Measurements from ENCODE around the gene OR4C6.

DNA sequence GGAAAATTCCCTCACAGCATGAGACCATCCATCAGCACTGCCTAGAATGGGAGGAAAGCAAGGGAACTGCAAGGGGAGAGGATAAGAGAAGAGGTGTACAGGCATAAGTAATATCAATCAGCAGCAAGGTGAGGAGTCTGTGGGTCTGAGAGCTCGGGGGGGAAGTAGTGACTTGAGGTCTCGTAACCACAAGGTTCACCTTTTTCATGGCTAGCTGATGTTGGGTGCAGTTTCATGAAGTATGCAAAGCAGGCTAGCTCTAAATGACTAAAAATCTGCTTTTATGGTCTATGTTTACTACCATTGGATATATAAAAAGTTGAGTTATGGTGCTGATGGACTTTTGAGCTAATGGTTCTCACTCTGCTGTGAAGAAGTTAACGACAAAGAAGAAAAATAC, 35.8 kb downstream of the OR4C6 start:
- TF ChIP-seq, protein P1, sequence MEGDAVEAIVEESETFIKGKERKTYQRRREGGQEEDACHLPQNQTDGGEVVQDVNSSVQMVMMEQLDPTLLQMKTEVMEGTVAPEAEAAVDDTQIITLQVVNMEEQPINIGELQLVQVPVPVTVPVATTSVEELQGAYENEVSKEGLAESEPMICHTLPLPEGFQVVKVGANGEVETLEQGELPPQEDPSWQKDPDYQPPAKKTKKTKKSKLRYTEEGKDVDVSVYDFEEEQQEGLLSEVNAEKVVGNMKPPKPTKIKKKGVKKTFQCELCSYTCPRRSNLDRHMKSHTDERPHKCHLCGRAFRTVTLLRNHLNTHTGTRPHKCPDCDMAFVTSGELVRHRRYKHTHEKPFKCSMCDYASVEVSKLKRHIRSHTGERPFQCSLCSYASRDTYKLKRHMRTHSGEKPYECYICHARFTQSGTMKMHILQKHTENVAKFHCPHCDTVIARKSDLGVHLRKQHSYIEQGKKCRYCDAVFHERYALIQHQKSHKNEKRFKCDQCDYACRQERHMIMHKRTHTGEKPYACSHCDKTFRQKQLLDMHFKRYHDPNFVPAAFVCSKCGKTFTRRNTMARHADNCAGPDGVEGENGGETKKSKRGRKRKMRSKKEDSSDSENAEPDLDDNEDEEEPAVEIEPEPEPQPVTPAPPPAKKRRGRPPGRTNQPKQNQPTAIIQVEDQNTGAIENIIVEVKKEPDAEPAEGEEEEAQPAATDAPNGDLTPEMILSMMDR (IDR thresholded peaks at IDR 0.05), result no peak
- TF ChIP-seq EZH2 (IDR thresholded peaks at IDR 0.05; ENCODE audit: borderline replicate concordance, insufficient read depth, low read depth, low read length, poor library complexity, severe bottlenecking), result no peak

Measured in B cell (primary cell).